ENCODE results near the gene CPT2. TPM values are rescaled to one million over a fixed set of nuclear protein-coding genes. Genes with fewer than 3 reads are reported as not detected.
A peak's percentile ranks its signal among the peaks of the same experiment; 100 is the strongest.

The CPT2 gene
- total and polyA plus RNA-seq, 2 experiments from 2014 or later: 15.2 to 16.2 TPM

DNA sequence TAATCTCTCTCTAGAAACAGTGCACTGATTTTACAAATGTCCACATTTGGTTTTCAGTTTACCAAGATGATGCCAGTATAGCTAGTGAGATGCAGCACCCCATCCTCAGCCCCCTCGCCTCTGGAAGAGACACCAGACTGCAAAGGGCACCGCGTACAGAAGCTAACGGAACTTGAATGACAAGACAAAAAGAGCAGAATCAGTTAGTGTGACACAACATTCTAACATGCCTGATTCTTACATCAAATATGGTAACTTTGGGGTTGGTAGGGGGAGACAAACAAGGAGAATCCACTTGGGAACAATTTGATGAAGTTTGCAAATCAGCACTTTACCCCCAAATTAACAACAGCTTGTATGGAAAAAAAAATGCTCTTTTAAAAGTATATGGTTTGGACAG, 45.8 kb downstream of the CPT2 start:
- Histone ChIP-seq H3K4me2 (ENCODE audit: unreplicated experiment) (no peak overlapping the region), H3K36me3 (ENCODE audit: low read depth) (no peaks in the 10 kb centered on the region), H3K27me3 (replicated peaks; ENCODE audit: insufficient read depth) (no peaks in the 10 kb centered on the region), H2AFZ (no peak overlapping the region), H3K4me1 (ENCODE audit: insufficient read depth) (peaks cover 13% of the 10 kb centered on the region), H3K79me2 (ENCODE audit: insufficient read depth) (peaks cover 9% of the 10 kb centered on the region), H3F3A (ENCODE audit: insufficient read depth) (peaks cover 14% of the 10 kb centered on the region), H3K27ac (no peak overlapping the region), H3K9me2 (ENCODE audit: insufficient read depth) (no peaks in the 10 kb centered on the region), H3K9me3 (ENCODE audit: low read depth) (no peaks in the 10 kb centered on the region), H3K4me3 (no peak overlapping the region), H3K9ac (no peak overlapping the region), H4K20me1 (ENCODE audit: insufficient read depth) (no peaks in the 10 kb centered on the region)
- TF ChIP-seq EZH2phosphoT487 (IDR thresholded peaks at IDR 0.05; ENCODE audit: insufficient read depth, low read depth): no peak
- no peak for TF ChIP-seq EZH2 (IDR thresholded peaks at IDR 0.05; ENCODE audit: insufficient read depth, poor library complexity, severe bottlenecking)
- 79 to 84% methylated on average over 4 of the region's 4 CpGs for WGBS, 2 experiments (ENCODE audit: low coverage in 1 of 2, low lambda C conversion rate in 2 of 2, missing lambda C conversion rate in 2 of 2)
- in situ Hi-C loops (cut with MboI): no loop called here
- DNase-seq: no peak

DNA sequence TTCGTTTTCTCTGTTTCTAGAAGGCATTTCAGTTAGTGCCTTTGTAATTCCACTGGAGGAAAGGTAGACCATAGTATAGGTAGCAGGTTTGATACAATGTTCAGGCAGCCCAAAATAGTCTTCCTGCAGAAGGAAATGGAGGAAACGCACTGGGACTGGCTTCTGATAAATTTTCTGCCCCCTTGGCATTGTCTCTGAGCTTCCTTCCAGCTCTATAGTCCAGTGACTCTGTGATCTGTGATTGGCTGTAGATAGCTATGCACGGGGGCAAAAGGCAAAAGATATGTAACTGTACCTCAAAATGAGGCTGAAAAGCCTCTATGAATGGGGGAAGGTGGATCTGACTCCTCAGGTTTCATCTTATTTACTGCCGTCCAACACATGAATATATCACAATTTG, 47.5 kb downstream of the CPT2 start:
- Histone ChIP-seq H3K36me3 (ENCODE audit: low read depth) (no peaks in the 10 kb centered on the region), H3K9ac (no peak overlapping the region), H3K4me3 (no peak overlapping the region), H3K9me3 (ENCODE audit: low read depth) (no peaks in the 10 kb centered on the region), H3K79me2 (ENCODE audit: insufficient read depth) (no peaks in the 10 kb centered on the region), H3F3A (ENCODE audit: insufficient read depth) (peaks cover 16% of the 10 kb centered on the region), H3K27me3 (replicated peaks; ENCODE audit: insufficient read depth) (no peaks in the 10 kb centered on the region), H3K4me1 (ENCODE audit: insufficient read depth) (peaks cover 12% of the 10 kb centered on the region), H2AFZ (no peak overlapping the region), H3K4me2 (ENCODE audit: unreplicated experiment) (no peak overlapping the region), H4K20me1 (ENCODE audit: insufficient read depth) (no peaks in the 10 kb centered on the region), H3K27ac (no peak overlapping the region), H3K9me2 (ENCODE audit: insufficient read depth) (no peaks in the 10 kb centered on the region)
- TF ChIP-seq EZH2phosphoT487 (IDR thresholded peaks at IDR 0.05; ENCODE audit: insufficient read depth, low read depth) (no peak), EZH2 (IDR thresholded peaks at IDR 0.05; ENCODE audit: insufficient read depth, poor library complexity, severe bottlenecking) (no peak)
- no peak for DNase-seq
- in situ Hi-C loops (cut with MboI): no loop called here
- WGBS, 2 experiments (ENCODE audit: low coverage in 1 of 2, low lambda C conversion rate in 2 of 2, missing lambda C conversion rate in 2 of 2): 76 to 83% methylated on average over 4 of the region's 4 CpGs

DNA sequence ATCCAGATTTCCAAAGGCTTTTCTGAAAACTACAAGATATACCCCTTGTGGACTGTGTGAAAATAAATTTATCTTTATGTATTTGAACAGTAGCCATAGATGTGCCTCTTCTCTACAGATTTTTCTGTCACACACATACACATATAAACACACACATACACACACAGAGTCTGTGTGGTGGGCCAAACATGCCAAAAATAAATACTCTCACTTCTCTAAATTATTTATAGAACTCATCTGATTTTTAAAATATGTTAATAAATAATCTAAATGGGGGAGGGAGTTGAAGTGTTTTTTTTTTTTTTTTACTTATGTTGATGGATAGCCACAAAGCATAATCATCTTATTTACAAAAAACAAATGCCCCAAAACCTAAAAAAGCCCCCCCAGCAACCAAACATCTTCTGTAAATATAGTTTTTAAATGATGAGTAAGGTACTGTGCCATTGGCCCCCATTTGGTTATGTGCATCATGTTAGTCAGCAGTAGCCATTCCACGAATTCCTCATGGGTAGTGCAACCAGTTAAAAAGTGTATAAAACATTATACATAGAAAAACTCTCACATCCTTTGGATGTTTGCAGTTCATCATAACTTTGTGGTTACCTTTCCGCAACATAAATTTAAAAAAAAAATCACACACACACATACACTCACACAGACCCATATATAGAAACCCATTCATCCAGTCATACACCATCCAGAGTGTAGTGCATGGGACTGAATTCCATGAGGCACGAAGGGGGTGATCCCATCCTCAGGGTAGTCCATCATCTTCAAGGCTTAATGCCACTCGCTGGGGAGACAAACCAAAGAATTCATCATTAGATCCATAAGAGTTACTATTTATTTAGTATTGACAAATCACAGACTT, 49.9 kb downstream of the CPT2 start:
- TF ChIP-seq EZH2phosphoT487 (IDR thresholded peaks at IDR 0.05; ENCODE audit: insufficient read depth, low read depth): no peak
- no peak for TF ChIP-seq EZH2 (IDR thresholded peaks at IDR 0.05; ENCODE audit: insufficient read depth, poor library complexity, severe bottlenecking)
- DNase-seq: peak; percentile 85
- Histone ChIP-seq H3K79me2 (ENCODE audit: insufficient read depth) (no peaks in the 10 kb centered on the region), H3K9ac (no peak overlapping the region), H3K4me1 (ENCODE audit: insufficient read depth) (peaks cover 12% of the 10 kb centered on the region), H4K20me1 (ENCODE audit: insufficient read depth) (no peaks in the 10 kb centered on the region), H3K4me2 (ENCODE audit: unreplicated experiment) (no peak overlapping the region), H3K4me3 (no peak overlapping the region), H3K9me2 (ENCODE audit: insufficient read depth) (no peaks in the 10 kb centered on the region), H3K36me3 (ENCODE audit: low read depth) (no peaks in the 10 kb centered on the region), H2AFZ (peak overlapping the region; percentile 10; the same call in 1 of the 2 replicates), H3K27me3 (replicated peaks; ENCODE audit: insufficient read depth) (no peaks in the 10 kb centered on the region), H3K27ac (peak overlapping the region; percentile 59), H3K9me3 (ENCODE audit: low read depth) (no peaks in the 10 kb centered on the region), H3F3A (ENCODE audit: insufficient read depth) (peaks cover 9% of the 10 kb centered on the region)
- WGBS, 2 experiments (ENCODE audit: low coverage in 1 of 2, low lambda C conversion rate in 2 of 2, missing lambda C conversion rate in 2 of 2): 68% methylated on average over 4 of the region's 4 CpGs
- in situ Hi-C loops (cut with MboI): no loop called here

DNA sequence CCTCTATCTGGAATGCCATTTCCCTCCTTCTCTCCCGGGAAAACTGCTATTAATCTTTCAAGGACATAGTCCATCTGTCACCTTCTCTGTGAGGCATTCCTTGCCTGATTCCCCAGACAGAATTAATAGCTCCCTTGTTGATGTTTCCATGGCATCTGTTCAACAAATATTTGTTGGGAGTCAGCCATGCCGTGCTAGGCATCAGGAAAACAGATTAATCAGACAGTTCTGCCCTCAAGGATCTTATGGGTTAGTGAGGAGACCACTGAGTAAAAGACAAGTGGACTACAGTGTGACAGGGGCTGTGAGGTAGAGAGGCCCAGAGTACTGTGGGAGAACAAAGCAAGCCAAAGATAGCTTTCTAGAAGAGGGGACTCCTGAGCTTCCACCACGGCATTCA, 53.1 kb downstream of the CPT2 start:
- Histone ChIP-seq H3K27ac (no peak overlapping the region), H3F3A (ENCODE audit: insufficient read depth) (peaks cover 14% of the 10 kb centered on the region), H2AFZ (no peak overlapping the region), H3K36me3 (ENCODE audit: low read depth) (no peaks in the 10 kb centered on the region), H4K20me1 (ENCODE audit: insufficient read depth) (no peaks in the 10 kb centered on the region), H3K4me3 (no peak overlapping the region), H3K79me2 (ENCODE audit: insufficient read depth) (no peaks in the 10 kb centered on the region), H3K27me3 (replicated peaks; ENCODE audit: insufficient read depth) (no peaks in the 10 kb centered on the region), H3K9ac (no peak overlapping the region), H3K9me2 (ENCODE audit: insufficient read depth) (no peaks in the 10 kb centered on the region), H3K4me1 (ENCODE audit: insufficient read depth) (peaks cover 22% of the 10 kb centered on the region), H3K4me2 (ENCODE audit: unreplicated experiment) (no peak overlapping the region), H3K9me3 (ENCODE audit: low read depth) (no peaks in the 10 kb centered on the region)
- TF ChIP-seq EZH2phosphoT487 (IDR thresholded peaks at IDR 0.05; ENCODE audit: insufficient read depth, low read depth) (no peak), EZH2 (IDR thresholded peaks at IDR 0.05; ENCODE audit: insufficient read depth, poor library complexity, severe bottlenecking) (no peak)
- no peak for DNase-seq
- 84 to 86% methylated on average over 3 of the region's 3 CpGs for WGBS, 2 experiments (ENCODE audit: low coverage in 1 of 2, low lambda C conversion rate in 2 of 2, missing lambda C conversion rate in 2 of 2)
- in situ Hi-C loops (cut with MboI): no loop called here

All from GM23248 (cell line).